H1 (cell line): ENCODE results near the gene KLC4. TPM values are rescaled to one million over a fixed set of nuclear protein-coding genes. Genes with fewer than 3 reads are reported as not detected.

Experiments
- HDAC2 ChIP-seq, 2 experiments: fragments of 300-600 bp in 1 of 2; sonication (generic) in 1 of 2; IDR thresholded peaks; 2 replicates each; pipeline ENCODE4 v1.6.1; 2011 to 2012; ENCODE audit warnings: low read depth in 2 of 2, low read length in 2 of 2, mild to moderate bottlenecking in 2 of 2, moderate library complexity in 2 of 2, borderline replicate concordance in 1 of 2, inconsistent platforms in 1 of 2
- JUND ChIP-seq: IDR thresholded peaks from 2 replicates; pipeline ENCODE4 v1.6.1; 2011; ENCODE audit warnings: mild to moderate bottlenecking, improper control_type of control experiment, low read length
- RBBP5 ChIP-seq: IDR thresholded peaks from 2 replicates; pipeline ENCODE4 v1.7.1; 2012; ENCODE audit warnings: low read depth, mild to moderate bottlenecking, inconsistent platforms, low read length, moderate library complexity, borderline replicate concordance
- polyA plus RNA-seq, 7 experiments: library from polyadenylated mRNA; depleted of rRNA in 3 of 7; stranded (reverse) in 5 of 7; unstranded in 2 of 7; fragments of >200 nt in 5 of 7; fragments of 200-250 nt in 2 of 7; gene quantifications; 1 replicate in 5 of 7; 2 replicates in 1 of 7; 4 replicates in 1 of 7; pipeline versions ENCODE4 v1.2.1 to v1.2.3, GENCODE V29; 2011 to 2013; ENCODE audit warnings: missing spikeins in 2 of 7, mixed read lengths in 2 of 7
- total RNA-seq: library from RNA; stranded (reverse); fragmentation: NEBNext Ultra II Directional; extraction: Animal tissue kit (Norgen Biotek cat#: 25700); gene quantifications from 2 replicates; pipeline ENCODE4 v1.2.1, GENCODE V29; 2021

The KLC4 gene
- total and polyA plus RNA-seq, 2 of the 8 experiments (the other 6 are each of a cell fraction or from before 2014, with no cell fraction given): 15.7 to 28.5 TPM

DNA sequence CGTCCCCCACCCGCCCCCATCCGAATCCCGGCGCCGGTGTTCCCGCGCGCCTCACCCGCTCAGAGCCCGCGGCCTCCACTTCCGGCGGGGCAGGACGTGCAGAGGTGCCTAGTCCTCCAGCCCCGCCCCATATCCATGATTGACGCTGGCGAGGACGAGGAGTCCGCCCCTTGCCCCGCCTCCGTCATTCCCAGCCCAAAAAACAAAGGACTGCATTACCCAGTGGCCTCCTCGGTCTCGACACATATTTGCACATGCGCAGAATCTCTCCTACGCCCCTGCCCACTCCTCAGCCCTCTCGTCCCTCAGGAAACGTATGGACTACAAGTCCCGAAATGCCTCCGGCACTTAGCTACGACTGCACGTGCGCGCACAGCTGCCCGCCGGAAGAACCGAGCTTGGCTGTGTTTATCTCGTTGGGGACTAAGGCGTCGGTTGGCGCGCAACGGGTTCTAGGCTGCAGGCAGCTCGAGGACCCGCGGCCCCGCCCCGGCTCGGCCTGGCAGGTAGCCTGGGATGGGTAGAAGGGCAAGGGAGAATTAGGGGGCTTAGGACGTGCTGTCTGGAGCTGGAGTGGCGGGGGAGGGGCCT lies 45.5 kb upstream of the KLC4 start, which contains the start of the genes KLHDC3 and MEA1 (continued):
- TF ChIP-seq RBBP5: peak; percentile 87
- TF ChIP-seq JUND: no peak
- TF ChIP-seq HDAC2 (IDR thresholded peaks at IDR 0.05; ENCODE audit: borderline replicate concordance in 1 of 2, low read depth in 2 of 2, low read length in 2 of 2): peak in 1 of 2 experiments; percentile 80; a peak in 2 of 4 replicates
- TF ChIP-seq, all 59 proteins: peak for 23
